HepG2 (cell line): Measurements from ENCODE around the gene LATS1. TPM values are rescaled to one million over a fixed set of nuclear protein-coding genes. Genes with fewer than 3 reads are reported as not detected.

Source experiments
- CREM ChIP-seq, 2 experiments: sonication (generic) in 1 of 2; formaldehyde crosslinking in 1 of 2; IDR thresholded peaks; 2 replicates each; pipeline versions ENCODE4 v1.4.0 to v1.6.1; 2016 to 2020; ENCODE audit warnings: antibody characterized with exemption in 1 of 2, mild to moderate bottlenecking in 1 of 2, missing genetic modification reagents in 1 of 2
- ESRRA ChIP-seq: sonication (generic); formaldehyde crosslinking; IDR thresholded peaks from 2 replicates; pipeline ENCODE4 v1.5.1; 2020; ENCODE audit warnings: mild to moderate bottlenecking, low read depth, missing genetic modification reagents
- HES4 ChIP-seq: sonication (generic); formaldehyde crosslinking; IDR thresholded peaks from 2 replicates; pipeline ENCODE4 v1.9.0; 2021; ENCODE audit warnings: mild to moderate bottlenecking, missing genetic modification reagents, borderline replicate concordance
- NR1H2 ChIP-seq: sonication (generic); formaldehyde crosslinking; IDR thresholded peaks from 2 replicates; pipeline ENCODE4 v1.8.1; 2022; ENCODE audit warnings: low read depth, missing genetic modification reagents, borderline replicate concordance
- SETDB1 ChIP-seq: sonication (generic); formaldehyde crosslinking; IDR thresholded peaks from 2 replicates; pipeline ENCODE4 v1.5.1; 2020; ENCODE audit warnings: missing genetic modification reagents, mild to moderate bottlenecking, borderline replicate concordance
- SIX4 ChIP-seq: sonication (generic); formaldehyde crosslinking; IDR thresholded peaks from 2 replicates; pipeline ENCODE4 v1.4.0; 2020; ENCODE audit warnings: missing genetic modification reagents
- SMAD9 ChIP-seq: sonication (generic); formaldehyde crosslinking; IDR thresholded peaks from 2 replicates; pipeline ENCODE4 v1.5.1; 2020; ENCODE audit warnings: mild to moderate bottlenecking, missing genetic modification reagents
- ZFP36L1 ChIP-seq: sonication (generic); formaldehyde crosslinking; IDR thresholded peaks from 2 replicates; pipeline ENCODE4 v1.8.0; 2022; ENCODE audit warnings: mild to moderate bottlenecking, missing genetic modification reagents, moderate library complexity
- ZNF543 ChIP-seq: sonication (generic); formaldehyde crosslinking; IDR thresholded peaks from 2 replicates; pipeline ENCODE4 v1.4.0; 2020; ENCODE audit warnings: mild to moderate bottlenecking, missing genetic modification reagents
- ZNF607 ChIP-seq: sonication (generic); formaldehyde crosslinking; IDR thresholded peaks from 2 replicates; pipeline ENCODE4 v1.5.1; 2020; ENCODE audit warnings: missing genetic modification reagents, mild to moderate bottlenecking, borderline replicate concordance
- ZNF652 ChIP-seq: IDR thresholded peaks from 2 replicates; pipeline ENCODE4 v1.6.1; 2016; ENCODE audit warnings: low read depth, borderline replicate concordance
- ZNF674 ChIP-seq: sonication (generic); formaldehyde crosslinking; IDR thresholded peaks from 2 replicates; pipeline ENCODE4 v1.5.0; 2020; ENCODE audit warnings: low read depth, mild to moderate bottlenecking, missing genetic modification reagents
- polyA plus RNA-seq, 8 experiments: library from polyadenylated mRNA; depleted of rRNA in 3 of 8; stranded (reverse) in 7 of 8; unstranded in 1 of 8; fragments of >200 nt; fragmentation: Illumina TruSeq in 4 of 8; extraction: Trizol in 4 of 8; gene quantifications; 2 replicates each; pipeline versions ENCODE4 v1.2.1 to v1.2.3, GENCODE V29; 2011 to 2016; ENCODE audit warnings: low read depth in 4 of 8, missing spikeins in 1 of 8, mixed read lengths in 1 of 8; ENCODE audit not compliant: insufficient read depth in 1 of 8
- total RNA-seq, 5 experiments: library from RNA; depleted of rRNA; stranded (reverse); fragments of >200 nt; fragmentation: Illumina TruSeq; extraction: Trizol; gene quantifications; 2 replicates each; pipeline ENCODE4 v1.2.3, GENCODE V29; 2016; ENCODE audit warnings: low read depth in 1 of 5
- TF ChIP-seq, protein P1 (sequence below): IDR thresholded peaks from 2 replicates; pipeline ENCODE4 v1.6.1; 2018; ENCODE audit warnings: missing genetic modification reagents
- TF ChIP-seq, protein P2 (sequence below): IDR thresholded peaks from 2 replicates; pipeline ENCODE4 v1.6.1; 2016; ENCODE audit warnings: low read depth
- TF ChIP-seq, protein P3 (sequence below): sonication (generic); formaldehyde crosslinking; IDR thresholded peaks from 2 replicates; pipeline ENCODE4 v1.4.0; 2020; ENCODE audit warnings: missing genetic modification reagents
- TF ChIP-seq, protein P4 (sequence below): fragments of 450-650 bp; IDR thresholded peaks from 2 replicates; pipeline ENCODE4 v1.6.1; 2017
- TF ChIP-seq, protein P5 (sequence below): IDR thresholded peaks from 2 replicates; pipeline ENCODE4 v1.6.1; 2016; ENCODE audit warnings: missing genetic modification reagents, missing compliant biosample characterization
- TF ChIP-seq, protein P6 (sequence below): sonication (generic); formaldehyde crosslinking; IDR thresholded peaks from 2 replicates; pipeline ENCODE4 v1.5.0; 2020; ENCODE audit warnings: missing genetic modification reagents, mild to moderate bottlenecking, borderline replicate concordance

The LATS1 gene
- total and polyA plus RNA-seq, 2 of the 13 experiments (the other 11 are each of a cell fraction or from before 2014, with no cell fraction given): 9.9 to 12.6 TPM

DNA sequence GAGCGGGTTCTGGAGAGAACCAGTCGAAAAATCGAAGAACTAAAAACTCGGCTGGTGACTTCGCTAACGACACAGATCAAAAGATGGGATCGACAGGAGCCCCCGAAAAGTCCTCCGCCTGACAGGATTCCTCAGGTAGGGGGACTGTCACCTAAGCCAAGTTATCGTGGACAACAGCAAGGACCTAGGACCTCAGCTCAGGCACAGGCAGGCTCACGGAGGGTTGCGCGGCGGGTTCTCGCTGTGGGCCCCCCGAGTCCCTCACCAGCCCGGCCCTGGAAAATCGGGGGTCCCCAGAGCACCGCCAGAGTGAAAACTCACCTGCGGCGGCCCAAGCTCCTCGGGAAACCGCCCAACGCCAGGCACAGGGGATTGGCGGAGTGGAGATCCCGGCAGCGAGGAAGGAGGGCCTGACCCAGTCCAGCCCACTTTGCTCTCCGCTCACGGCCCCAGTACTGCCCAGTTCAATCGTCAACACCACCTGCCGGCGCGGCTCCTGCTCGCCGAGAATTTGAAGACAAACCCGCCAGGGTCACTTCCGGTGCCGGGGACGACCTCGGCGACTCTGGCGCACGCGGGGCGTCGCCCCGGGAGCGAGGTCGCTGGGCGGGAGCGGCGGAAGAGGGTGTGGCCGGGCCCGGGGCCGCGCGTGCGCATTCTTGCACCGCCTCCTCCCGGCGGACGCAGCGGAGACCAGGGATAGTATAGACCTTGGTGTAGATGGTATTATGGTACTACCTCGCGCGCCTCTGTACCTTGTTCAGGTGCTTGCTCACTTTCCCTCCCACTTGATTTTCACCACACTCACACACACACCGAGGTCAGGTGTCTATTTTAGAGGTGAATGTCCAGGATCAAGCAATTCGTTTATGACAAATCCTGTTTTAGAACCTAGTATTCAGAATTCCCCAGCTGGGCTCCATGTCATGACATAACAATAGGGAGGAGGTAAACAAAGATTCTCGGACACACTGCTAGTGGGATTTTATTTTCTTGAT lies 69.5 kb downstream of the LATS1 start, which contains the start of gene KATNA1 (continued):
- TF ChIP-seq HES4 (peak; percentile 96), ZNF607 (CRISPR knock-in tag) (peak; percentile 100), ZNF543 (CRISPR knock-in tag) (peak; percentile 99), CREM (IDR thresholded peaks at IDR 0.05) (no peak), CREM (CRISPR knock-in tag; IDR thresholded peaks at IDR 0.05) (no peak), SMAD9 (CRISPR knock-in tag) (peak; percentile 96; the same call in 1 of the 2 replicates), ESRRA (peak; percentile 72; the same call in 1 of the 2 replicates), ZNF674 (peak; percentile 99; the same call in 1 of the 2 replicates), ZFP36L1 (CRISPR knock-in tag) (peak; percentile 100), NR1H2 (CRISPR knock-in tag) (peak; percentile 97), ZNF652 (no peak), SETDB1 (CRISPR knock-in tag) (no peak), SIX4 (CRISPR knock-in tag) (peak; percentile 68; the same call in 1 of the 2 replicates)
- TF ChIP-seq, protein P1, sequence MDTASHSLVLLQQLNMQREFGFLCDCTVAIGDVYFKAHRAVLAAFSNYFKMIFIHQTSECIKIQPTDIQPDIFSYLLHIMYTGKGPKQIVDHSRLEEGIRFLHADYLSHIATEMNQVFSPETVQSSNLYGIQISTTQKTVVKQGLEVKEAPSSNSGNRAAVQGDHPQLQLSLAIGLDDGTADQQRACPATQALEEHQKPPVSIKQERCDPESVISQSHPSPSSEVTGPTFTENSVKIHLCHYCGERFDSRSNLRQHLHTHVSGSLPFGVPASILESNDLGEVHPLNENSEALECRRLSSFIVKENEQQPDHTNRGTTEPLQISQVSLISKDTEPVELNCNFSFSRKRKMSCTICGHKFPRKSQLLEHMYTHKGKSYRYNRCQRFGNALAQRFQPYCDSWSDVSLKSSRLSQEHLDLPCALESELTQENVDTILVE (CRISPR knock-in tag): peak; percentile 99
- TF ChIP-seq, protein P2, sequence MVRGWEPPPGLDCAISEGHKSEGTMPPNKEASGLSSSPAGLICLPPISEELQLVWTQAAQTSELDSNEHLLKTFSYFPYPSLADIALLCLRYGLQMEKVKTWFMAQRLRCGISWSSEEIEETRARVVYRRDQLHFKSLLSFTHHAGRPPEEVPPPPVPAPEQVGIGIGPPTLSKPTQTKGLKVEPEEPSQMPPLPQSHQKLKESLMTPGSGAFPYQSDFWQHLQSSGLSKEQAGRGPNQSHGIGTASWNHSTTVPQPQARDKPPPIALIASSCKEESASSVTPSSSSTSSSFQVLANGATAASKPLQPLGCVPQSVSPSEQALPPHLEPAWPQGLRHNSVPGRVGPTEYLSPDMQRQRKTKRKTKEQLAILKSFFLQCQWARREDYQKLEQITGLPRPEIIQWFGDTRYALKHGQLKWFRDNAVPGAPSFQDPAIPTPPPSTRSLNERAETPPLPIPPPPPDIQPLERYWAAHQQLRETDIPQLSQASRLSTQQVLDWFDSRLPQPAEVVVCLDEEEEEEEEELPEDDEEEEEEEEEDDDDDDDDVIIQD: peak; percentile 97
- TF ChIP-seq, protein P3, sequence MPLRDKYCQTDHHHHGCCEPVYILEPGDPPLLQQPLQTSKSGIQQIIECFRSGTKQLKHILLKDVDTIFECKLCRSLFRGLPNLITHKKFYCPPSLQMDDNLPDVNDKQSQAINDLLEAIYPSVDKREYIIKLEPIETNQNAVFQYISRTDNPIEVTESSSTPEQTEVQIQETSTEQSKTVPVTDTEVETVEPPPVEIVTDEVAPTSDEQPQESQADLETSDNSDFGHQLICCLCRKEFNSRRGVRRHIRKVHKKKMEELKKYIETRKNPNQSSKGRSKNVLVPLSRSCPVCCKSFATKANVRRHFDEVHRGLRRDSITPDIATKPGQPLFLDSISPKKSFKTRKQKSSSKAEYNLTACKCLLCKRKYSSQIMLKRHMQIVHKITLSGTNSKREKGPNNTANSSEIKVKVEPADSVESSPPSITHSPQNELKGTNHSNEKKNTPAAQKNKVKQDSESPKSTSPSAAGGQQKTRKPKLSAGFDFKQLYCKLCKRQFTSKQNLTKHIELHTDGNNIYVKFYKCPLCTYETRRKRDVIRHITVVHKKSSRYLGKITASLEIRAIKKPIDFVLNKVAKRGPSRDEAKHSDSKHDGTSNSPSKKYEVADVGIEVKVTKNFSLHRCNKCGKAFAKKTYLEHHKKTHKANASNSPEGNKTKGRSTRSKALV (CRISPR knock-in tag): peak; percentile 97
- TF ChIP-seq, protein P4, sequence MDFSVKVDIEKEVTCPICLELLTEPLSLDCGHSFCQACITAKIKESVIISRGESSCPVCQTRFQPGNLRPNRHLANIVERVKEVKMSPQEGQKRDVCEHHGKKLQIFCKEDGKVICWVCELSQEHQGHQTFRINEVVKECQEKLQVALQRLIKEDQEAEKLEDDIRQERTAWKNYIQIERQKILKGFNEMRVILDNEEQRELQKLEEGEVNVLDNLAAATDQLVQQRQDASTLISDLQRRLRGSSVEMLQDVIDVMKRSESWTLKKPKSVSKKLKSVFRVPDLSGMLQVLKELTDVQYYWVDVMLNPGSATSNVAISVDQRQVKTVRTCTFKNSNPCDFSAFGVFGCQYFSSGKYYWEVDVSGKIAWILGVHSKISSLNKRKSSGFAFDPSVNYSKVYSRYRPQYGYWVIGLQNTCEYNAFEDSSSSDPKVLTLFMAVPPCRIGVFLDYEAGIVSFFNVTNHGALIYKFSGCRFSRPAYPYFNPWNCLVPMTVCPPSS: no peak
- TF ChIP-seq, protein P5, sequence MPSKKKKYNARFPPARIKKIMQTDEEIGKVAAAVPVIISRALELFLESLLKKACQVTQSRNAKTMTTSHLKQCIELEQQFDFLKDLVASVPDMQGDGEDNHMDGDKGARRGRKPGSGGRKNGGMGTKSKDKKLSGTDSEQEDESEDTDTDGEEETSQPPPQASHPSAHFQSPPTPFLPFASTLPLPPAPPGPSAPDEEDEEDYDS (CRISPR knock-in tag): peak; percentile 99
- TF ChIP-seq, protein P6, sequence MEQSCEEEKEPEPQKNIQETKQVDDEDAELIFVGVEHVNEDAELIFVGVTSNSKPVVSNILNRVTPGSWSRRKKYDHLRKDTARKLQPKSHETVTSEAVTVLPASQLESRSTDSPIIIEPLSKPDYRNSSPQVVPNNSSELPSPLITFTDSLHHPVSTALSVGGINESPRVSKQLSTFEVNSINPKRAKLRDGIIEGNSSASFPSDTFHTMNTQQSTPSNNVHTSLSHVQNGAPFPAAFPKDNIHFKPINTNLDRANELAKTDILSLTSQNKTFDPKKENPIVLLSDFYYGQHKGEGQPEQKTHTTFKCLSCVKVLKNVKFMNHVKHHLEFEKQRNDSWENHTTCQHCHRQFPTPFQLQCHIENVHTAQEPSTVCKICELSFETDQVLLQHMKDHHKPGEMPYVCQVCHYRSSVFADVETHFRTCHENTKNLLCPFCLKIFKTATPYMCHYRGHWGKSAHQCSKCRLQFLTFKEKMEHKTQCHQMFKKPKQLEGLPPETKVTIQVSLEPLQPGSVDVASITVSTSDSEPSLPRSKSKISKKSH: peak; percentile 99
